ENCODE results near the gene PARD3.
"Not testable (repeated sequence)": the region's sequence is repeated elsewhere in the genome, so short reads cannot be mapped to it uniquely, and the experiment has no call there.

PARD3 gene

GRCh38 chr10:34382626-34383025, 432.5 kb downstream of the PARD3 start:
- DNase-seq (ENCODE audit: low read depth) = no peak

DNA sequence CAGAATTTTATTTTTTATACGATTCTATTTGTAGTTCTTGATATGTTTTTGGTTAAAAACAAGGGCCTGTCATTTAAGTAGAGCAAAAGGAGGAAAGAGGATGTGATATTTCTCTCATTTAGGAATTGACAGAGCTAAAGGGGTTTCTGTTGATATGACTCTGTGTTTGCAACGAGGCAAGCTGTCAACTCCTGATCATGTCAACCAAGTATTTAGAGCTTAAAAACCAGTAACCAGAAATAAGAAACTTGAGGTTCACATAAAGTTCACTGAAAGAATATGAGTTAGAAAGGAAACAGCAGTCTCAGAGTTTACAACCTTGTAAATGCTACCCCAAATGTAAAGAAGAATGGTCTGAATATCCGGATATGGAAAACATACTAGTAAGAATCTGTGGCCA, 434.2 kb downstream of the PARD3 start:
- DNase-seq (ENCODE audit: low read depth) = no peak

DNA sequence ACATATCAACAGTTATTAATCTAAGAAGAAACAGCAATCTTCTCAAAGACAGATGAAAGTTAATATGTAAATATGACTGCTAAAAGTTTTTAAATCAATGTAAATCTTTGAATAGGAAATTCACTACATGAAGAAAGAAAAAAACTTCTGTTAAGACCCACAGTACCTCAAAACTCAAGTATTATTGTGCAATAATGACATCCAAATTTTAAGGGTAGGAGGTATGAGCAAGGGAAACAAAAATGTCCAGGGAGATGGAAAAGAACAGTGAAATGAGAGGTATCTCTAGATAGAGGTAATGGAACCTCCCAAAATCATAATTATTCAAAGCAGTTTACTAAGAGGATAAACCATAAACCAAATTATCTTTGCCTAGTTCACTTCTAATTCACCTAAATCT, 436.8 kb downstream of the PARD3 start:
- no peak for DNase-seq (ENCODE audit: low read depth)

- DNase-seq (ENCODE audit: low read depth) = no peak
These were observed 437.3 kb downstream of the PARD3 start for GRCh38 chr10:34377833-34378232.

DNA sequence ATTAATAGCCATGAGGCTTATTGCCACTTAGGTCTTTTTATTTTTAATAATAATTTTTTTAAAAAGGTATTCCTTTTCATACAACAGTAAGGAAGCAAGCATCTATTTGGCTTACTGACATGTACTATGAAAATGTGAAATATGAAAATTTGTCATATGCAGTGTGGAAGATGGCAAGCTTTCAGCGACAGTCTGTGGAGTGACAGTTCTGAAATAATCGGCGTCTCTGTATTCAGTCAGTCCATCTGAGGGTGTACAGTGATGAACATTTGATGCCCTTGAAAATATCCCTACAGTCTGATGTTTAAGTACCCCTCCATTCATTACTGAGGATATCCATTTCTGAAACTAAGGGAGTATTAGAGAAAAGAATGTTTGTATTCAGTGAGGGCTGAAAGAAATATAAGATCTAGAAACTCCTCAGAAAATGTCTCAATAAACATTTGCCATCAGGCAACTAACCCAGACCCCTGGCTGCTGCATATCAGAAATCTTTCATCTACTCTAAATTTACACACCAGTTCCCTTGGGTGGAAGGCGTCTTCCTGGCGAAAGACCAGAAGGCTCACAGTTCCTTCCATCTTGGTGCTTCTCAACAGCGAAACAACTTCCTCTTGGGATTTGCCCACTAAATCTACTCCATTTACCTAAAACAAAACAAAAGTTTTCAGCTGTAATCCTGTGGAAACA, 440.6 kb downstream of the PARD3 start:
- no peak for DNase-seq (ENCODE audit: low read depth)

DNA sequence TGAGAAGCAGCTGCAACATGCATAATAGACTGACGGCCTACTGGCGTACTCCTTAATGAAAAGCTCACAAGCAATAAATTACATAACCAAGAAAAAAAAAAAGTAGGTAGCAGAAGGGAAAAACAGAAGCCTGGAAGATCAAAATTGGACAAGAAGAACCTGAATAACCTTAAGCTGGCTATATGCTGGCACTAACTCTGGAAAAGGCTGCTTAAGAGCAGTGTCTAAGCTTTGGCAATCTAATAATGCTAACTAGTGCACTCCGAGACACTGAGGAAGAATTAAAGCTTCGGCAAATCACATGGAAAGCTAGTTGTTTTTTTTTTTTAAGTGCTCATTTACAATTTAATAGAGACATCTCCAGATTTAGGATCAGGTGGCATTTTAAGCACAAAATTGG, 441.9 kb downstream of the PARD3 start:
- no peak for DNase-seq (ENCODE audit: low read depth)

DNA sequence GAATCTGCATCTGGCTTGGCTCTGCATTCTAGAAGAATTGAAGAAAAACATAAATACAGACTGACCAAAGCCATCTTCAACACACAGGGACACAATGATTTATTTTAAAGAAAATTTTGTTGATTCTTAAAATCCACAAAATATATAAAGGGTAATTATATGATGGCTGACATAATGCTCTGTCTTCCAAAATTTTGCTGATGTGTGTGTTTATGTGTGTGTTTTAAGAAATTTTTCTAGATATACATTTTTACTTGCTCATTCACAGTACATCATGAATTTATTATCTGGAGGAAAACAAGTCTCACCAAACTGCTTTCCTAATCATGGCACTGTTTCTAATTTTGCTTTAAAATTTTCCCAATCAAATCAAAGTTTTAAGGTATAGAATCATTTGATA, 442.6 kb downstream of the PARD3 start:
- no peak for DNase-seq (ENCODE audit: low read depth)

GRCh38 chr10:34370126-34370525, 445.0 kb downstream of the PARD3 start:
- no peak for DNase-seq (ENCODE audit: low read depth)

DNA sequence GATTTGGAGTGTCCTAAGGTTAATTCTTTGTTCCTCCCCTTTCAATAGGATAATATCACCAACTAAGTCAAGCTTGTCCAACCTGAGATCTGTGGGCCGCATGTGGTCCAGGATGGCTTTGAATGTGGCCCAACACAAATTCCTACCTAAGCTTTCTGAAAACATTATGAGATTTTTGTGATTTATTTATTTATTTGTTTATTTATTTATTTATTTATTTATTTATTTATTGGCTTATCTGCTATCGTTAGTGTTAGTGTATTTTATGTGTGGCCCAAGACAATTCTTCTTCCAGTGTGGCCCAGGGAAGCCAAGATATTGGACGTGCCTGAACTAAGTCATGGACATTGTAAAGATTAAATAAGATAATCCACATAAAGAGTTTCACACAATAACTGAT, 446.0 kb downstream of the PARD3 start:
- no peak for DNase-seq (ENCODE audit: low read depth)

- no peak for DNase-seq (ENCODE audit: low read depth)
These were observed 450.7 kb downstream of the PARD3 start for GRCh38 chr10:34364253-34365037.

DNA sequence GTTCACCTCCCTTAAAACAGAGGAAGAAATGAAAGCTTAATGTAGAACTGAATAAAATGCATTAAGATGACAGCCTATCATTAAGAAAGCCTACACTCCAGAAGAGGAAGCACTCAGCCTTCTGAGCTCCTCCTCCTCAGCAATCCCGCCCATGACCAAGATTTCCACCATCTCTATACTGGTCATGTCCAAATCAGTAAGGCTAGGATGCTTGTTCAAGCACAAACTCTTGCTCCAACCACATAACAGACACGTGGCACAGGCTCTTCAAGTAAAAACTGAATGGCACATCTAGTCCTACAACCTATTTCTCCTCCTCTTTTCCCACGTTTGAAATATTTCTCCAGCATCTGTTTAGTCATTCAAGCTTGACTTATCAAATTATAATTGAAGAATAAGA, 454.1 kb downstream of the PARD3 start:
- DNase-seq (ENCODE audit: low read depth) = no peak

GRCh38 chr10:34359435-34359813, 455.7 kb downstream of the PARD3 start:
- no peak for DNase-seq (ENCODE audit: low read depth)

- no peak for DNase-seq (ENCODE audit: low read depth)
These were observed 456.2 kb downstream of the PARD3 start for GRCh38 chr10:34358729-34359434.

- DNase-seq (ENCODE audit: low read depth) = no peak
These were observed 458.6 kb downstream of the PARD3 start for GRCh38 chr10:34356463-34356862.

GRCh38 chr10:34353530-34353929, 461.6 kb downstream of the PARD3 start:
- not testable (repeated sequence) for DNase-seq (ENCODE audit: low read depth)

- DNase-seq (ENCODE audit: low read depth) = not testable (repeated sequence)
These were observed 462.4 kb downstream of the PARD3 start for GRCh38 chr10:34352599-34353204.

DNA sequence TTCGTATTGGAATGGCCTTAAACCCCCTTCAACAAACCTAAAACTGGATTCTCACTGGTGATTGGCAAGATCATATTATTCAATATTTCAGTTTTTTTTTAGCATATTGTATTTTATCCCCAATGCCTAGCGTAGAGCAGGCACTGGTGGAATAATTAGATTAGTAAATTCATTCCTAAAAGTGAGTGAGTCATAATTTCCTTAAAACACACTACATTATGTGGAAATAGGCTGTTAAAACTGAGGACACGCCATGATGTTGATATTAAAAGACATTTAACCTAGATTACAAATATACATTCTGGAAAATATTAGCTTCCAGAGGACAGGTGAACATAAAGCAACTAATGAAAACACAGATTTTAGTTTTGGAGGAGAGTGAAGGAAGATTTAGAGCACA, 463.9 kb downstream of the PARD3 start:
- no peak for DNase-seq (ENCODE audit: low read depth)

- DNase-seq (ENCODE audit: low read depth) = no peak
These were observed 466.1 kb downstream of the PARD3 start for GRCh38 chr10:34348917-34349485.

DNA sequence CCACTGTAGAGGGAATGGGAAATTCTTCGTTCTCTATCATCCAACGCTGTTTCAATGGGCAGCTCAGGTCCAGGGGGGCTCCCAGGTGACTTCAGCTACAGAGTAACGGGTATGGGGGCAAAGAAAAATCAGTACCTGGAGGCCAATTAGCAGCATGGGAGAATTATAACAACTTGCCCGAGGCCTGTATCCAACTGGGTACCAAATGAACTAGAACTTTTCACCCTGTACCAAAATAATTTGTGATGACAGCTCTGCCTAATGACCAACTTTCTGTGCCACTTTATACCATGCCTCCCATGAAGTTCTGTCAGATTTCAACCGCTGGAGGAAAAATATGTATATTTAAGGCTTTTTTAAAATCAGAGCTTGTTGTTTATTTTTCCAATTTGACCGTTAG, 467.1 kb downstream of the PARD3 start:
- DNase-seq (ENCODE audit: low read depth) = no peak

GRCh38 chr10:34347131-34347530, 468.0 kb downstream of the PARD3 start:
- DNase-seq (ENCODE audit: low read depth) = no peak

DNA sequence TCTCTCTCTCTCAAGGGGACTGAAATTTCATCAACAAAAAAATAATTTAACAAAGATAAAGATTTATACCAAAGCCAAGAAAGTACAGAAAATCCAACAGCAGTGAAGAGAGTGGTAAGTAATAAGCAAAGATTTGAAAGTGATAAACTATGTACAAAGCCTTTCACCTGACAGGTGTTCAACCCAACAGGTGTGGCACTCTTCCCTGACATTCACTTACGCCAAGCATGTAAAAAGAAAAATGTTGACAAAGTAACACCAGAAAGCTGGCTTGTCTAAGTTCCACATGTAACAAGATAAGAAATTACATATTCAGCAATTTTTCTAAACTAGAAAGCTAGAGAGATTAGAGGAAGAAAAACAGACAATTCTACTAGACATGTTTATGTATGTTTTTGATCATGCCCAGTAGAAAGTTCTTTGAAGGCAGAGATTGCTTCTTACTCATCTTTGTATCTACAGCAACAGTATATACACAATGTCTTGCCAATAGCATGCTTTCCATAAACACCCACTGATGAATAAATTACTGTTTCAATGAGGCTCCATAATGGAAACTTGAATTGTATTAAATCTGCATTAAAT, 468.5 kb downstream of the PARD3 start:
- no peak for DNase-seq (ENCODE audit: low read depth)

- DNase-seq (ENCODE audit: low read depth) = no peak
These were observed 469.7 kb downstream of the PARD3 start for GRCh38 chr10:34345383-34345782.

Measured in activated T-cell treated with anti-CD3 and anti-CD28 coated beads for 48 hours (primary cell).